SK-N-SH (cell line): ENCODE results near the gene EIF3F. TPM values are rescaled to one million over a fixed set of nuclear protein-coding genes. Genes with fewer than 3 reads are reported as not detected.

ENCODE experiments used
- CTCF ChIA-PET: fragments of 300-600, 350-600 bp; formaldehyde crosslinking; extraction: SDS; loops from one replicate; lab custom pipeline; 2021; lab: Yijun Ruan, JAX
- POLR2A ChIA-PET: fragments of 350-600 bp; sonication (Branson Sonifier 250); formaldehyde crosslinking; extraction: SDS; loops from one replicate; lab custom pipeline; 2020; ENCODE audit warnings: antibody characterized with exemption, inconsistent platforms; lab: Yijun Ruan, JAX
- DNase-seq: peaks from one replicate; pipeline ENCODE4 v3.0.0; 2012
- H2AFZ ChIP-seq: fragments of 200-600 bp; sonication (generic); 2 replicates; pipeline ENCODE4 v1.8.1; 2016; ENCODE audit warnings: antibody characterized with exemption, mild to moderate bottlenecking, low read depth
- H3F3A ChIP-seq: fragments of 200-600 bp; sonication (generic); replicated peaks from 2 replicates; pipeline ENCODE3; 2016; ENCODE audit warnings: antibody characterized with exemption, mild to moderate bottlenecking; ENCODE audit not compliant: insufficient read depth
- H3K27ac ChIP-seq, 2 experiments: fragments of 200-500 bp in 1 of 2; fragments of 200-600 bp in 1 of 2; sonication (Bioruptor generic) in 1 of 2; sonication (generic), shearing (Covaris generic) in 1 of 2; 2 replicates each; pipeline versions ENCODE4 v1.5.1 to v1.6.1; 2014 to 2016; ENCODE audit warnings: low read depth in 2 of 2, inconsistent platforms in 1 of 2, low read length in 1 of 2, mild to moderate bottlenecking in 1 of 2, mixed read lengths in 1 of 2
- H3K27me3 ChIP-seq: fragments of 200-600 bp; sonication (generic), shearing (Covaris generic); 2 replicates; pipeline ENCODE4 v1.6.1; 2016; ENCODE audit warnings: mixed run types; ENCODE audit not compliant: insufficient read depth
- H3K36me3 ChIP-seq, 2 experiments: fragments of 200-500 bp in 1 of 2; fragments of 200-600 bp in 1 of 2; sonication (Bioruptor generic) in 1 of 2; sonication (generic) in 1 of 2; replicated peaks in 1 of 2; 2 replicates each; pipeline versions ENCODE3 to v1.5.1; 2014 to 2016; ENCODE audit warnings: low read length in 1 of 2, mild to moderate bottlenecking in 1 of 2; ENCODE audit not compliant: insufficient read depth in 2 of 2, control insufficient read depth in 1 of 2
- H3K4me1 ChIP-seq, 2 experiments: fragments of 200-500 bp in 1 of 2; fragments of 200-600 bp in 1 of 2; sonication (Bioruptor generic) in 1 of 2; sonication (generic), shearing (Covaris generic) in 1 of 2; 2 replicates each; pipeline versions ENCODE4 v1.5.1 to v1.6.1; 2014 to 2016; ENCODE audit warnings: low read depth in 1 of 2, low read length in 1 of 2, mixed run types in 1 of 2; ENCODE audit not compliant: insufficient read depth in 2 of 2, control insufficient read depth in 1 of 2
- H3K4me2 ChIP-seq: fragments of 200-600 bp; sonication (generic), shearing (Covaris generic); 2 replicates; pipeline ENCODE4 v1.6.1; 2017; ENCODE audit warnings: mixed run types
- H3K4me3 ChIP-seq, 2 experiments: fragments of 200-500 bp in 1 of 2; fragments of 200-600 bp in 1 of 2; sonication (Bioruptor generic) in 1 of 2; sonication (generic), shearing (Covaris generic) in 1 of 2; 2 replicates each; pipeline versions ENCODE4 v1.5.1 to v1.8.1; 2014 to 2016; ENCODE audit warnings: low read depth in 2 of 2, inconsistent platforms in 1 of 2, low read length in 1 of 2, mild to moderate bottlenecking in 1 of 2, mixed read lengths in 1 of 2, moderate library complexity in 1 of 2
- H3K79me2 ChIP-seq: fragments of 200-600 bp; sonication (generic); 2 replicates; pipeline ENCODE4 v1.8.1; 2017; ENCODE audit warnings: mild to moderate bottlenecking; ENCODE audit not compliant: insufficient read depth
- H3K9ac ChIP-seq: fragments of 200-600 bp; sonication (generic); 2 replicates; pipeline ENCODE4 v1.6.1; 2017; ENCODE audit warnings: mixed run types
- H3K9me2 ChIP-seq: fragments of 200-600 bp; sonication (generic); 2 replicates; pipeline ENCODE4 v1.6.1; 2017; ENCODE audit warnings: mixed run types
- H3K9me3 ChIP-seq: fragments of 200-600 bp; sonication (generic); 2 replicates; pipeline ENCODE4 v1.6.1; 2017; ENCODE audit warnings: mixed run types, mild to moderate bottlenecking, moderate library complexity
- H4K20me1 ChIP-seq: fragments of 200-600 bp; sonication (generic); 2 replicates; pipeline ENCODE4 v1.6.1; 2017; ENCODE audit warnings: mild to moderate bottlenecking, mixed run types; ENCODE audit not compliant: insufficient read depth
- CTCF ChIP-seq: fragments of 200-600 bp; sonication (generic); IDR thresholded peaks from 2 replicates; pipeline ENCODE4 v1.6.1; 2017; ENCODE audit warnings: antibody characterized with exemption, mild to moderate bottlenecking, moderate library complexity
- ELF1 ChIP-seq: IDR thresholded peaks from 2 replicates; pipeline ENCODE4 v1.4.0; 2012
- EP300 ChIP-seq, 2 experiments: IDR thresholded peaks; 2 replicates each; pipeline versions ENCODE4 v1.4.0 to v1.6.1; 2012; ENCODE audit warnings: borderline replicate concordance in 1 of 2, low read depth in 1 of 2, low read length in 1 of 2
- EZH2phosphoT487 ChIP-seq: fragments of 200-600 bp; sonication (generic); IDR thresholded peaks from 2 replicates; pipeline ENCODE4 v1.6.1; 2017; ENCODE audit warnings: low read depth, mixed run types, mild to moderate bottlenecking, antibody characterized with exemption, moderate library complexity, borderline replicate concordance
- FOXJ3 ChIP-seq: sonication (generic); formaldehyde crosslinking; IDR thresholded peaks from 2 replicates; pipeline ENCODE4 v1.5.1; 2020; ENCODE audit warnings: mild to moderate bottlenecking, missing genetic modification reagents
- FOXM1 ChIP-seq: IDR thresholded peaks from 2 replicates; pipeline ENCODE4 v1.4.0; 2012; ENCODE audit warnings: low read depth, mild to moderate bottlenecking
- GABPA ChIP-seq: IDR thresholded peaks from 2 replicates; pipeline ENCODE4 v1.4.0; 2012; ENCODE audit warnings: low read depth, mild to moderate bottlenecking
- GATA2 ChIP-seq: sonication (generic); formaldehyde crosslinking; IDR thresholded peaks from 2 replicates; pipeline ENCODE4 v1.5.0; 2020; ENCODE audit warnings: mild to moderate bottlenecking, missing genetic modification reagents
- MXI1 ChIP-seq: IDR thresholded peaks from 2 replicates; pipeline ENCODE4 v1.6.1; 2012; ENCODE audit warnings: mild to moderate bottlenecking, low read depth, low read length, improper control_type of control experiment
- POLR2AphosphoS5 ChIP-seq: IDR thresholded peaks from 2 replicates; pipeline ENCODE4 v1.6.1; 2012; ENCODE audit warnings: low read depth, low read length
- RAD21 ChIP-seq: IDR thresholded peaks from 2 replicates; pipeline ENCODE4 v1.6.1; 2012; ENCODE audit warnings: mild to moderate bottlenecking, low read length
- RCOR1 ChIP-seq: fragments of 150-350 bp; IDR thresholded peaks from 2 replicates; pipeline ENCODE4 v1.6.1; 2017; ENCODE audit warnings: antibody characterized with exemption, low read length
- RXRA ChIP-seq: IDR thresholded peaks from 2 replicates; pipeline ENCODE4 v1.4.0; 2012; ENCODE audit warnings: low read depth, mild to moderate bottlenecking, borderline replicate concordance
- SIN3A ChIP-seq: IDR thresholded peaks from 2 replicates; pipeline ENCODE4 v1.6.1; 2012; ENCODE audit warnings: low read depth, mild to moderate bottlenecking, low read length, moderate library complexity, borderline replicate concordance
- TAF1 ChIP-seq: IDR thresholded peaks from 2 replicates; pipeline ENCODE4 v1.6.1; 2012; ENCODE audit warnings: low read depth, mild to moderate bottlenecking, low read length, moderate library complexity, borderline replicate concordance
- USF1 ChIP-seq: IDR thresholded peaks from 2 replicates; pipeline ENCODE4 v1.4.0; 2012; ENCODE audit warnings: low read depth, borderline replicate concordance
- YY1 ChIP-seq: IDR thresholded peaks from 2 replicates; pipeline ENCODE4 v1.4.0; 2012; ENCODE audit warnings: low read depth, mild to moderate bottlenecking
- WGBS: methylation state at CpG from one replicate; pipeline ENCODE4 v1.1.6; 2017; ENCODE audit warnings: low lambda C conversion rate; 5-methylcytosine and 5-hydroxymethylcytosine counted together
- polyA plus RNA-seq, 3 experiments: library from polyadenylated mRNA; depleted of rRNA; stranded (reverse); fragments of >200 nt; gene quantifications; 2 replicates each; pipeline ENCODE4 v1.2.3, GENCODE V29; 2012
- TF ChIP-seq, protein P1 (sequence below): IDR thresholded peaks from 2 replicates; pipeline ENCODE4 v1.4.0; 2012; ENCODE audit warnings: low read depth, borderline replicate concordance

Gene EIF3F
- polyA plus RNA-seq, 1 of the 3 experiments (the other 2 are of a cell fraction), result 341 TPM

DNA sequence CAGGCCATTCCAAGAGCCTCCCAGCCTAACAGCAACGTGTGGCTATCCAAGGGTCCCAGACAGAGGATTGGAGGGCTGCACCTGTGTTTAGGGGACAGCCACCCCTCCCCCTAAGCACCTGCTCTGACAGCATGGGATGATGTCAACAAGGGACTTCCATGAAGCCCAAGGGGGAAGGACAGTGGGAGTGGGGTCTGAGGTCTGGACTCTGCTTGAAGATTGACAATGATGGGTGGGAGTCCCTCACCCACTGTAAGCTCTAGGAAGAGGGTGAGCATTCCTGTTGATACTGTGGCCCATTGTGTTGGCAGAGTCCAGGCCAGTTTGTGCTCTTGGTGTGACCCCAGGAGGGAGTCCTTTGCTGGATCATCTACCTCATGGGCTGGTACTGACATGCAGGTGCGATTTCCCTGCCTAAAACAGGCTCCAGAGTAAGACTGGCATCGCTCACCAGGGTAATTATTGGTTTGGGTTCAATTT is 47.0 kb downstream of the EIF3F start:
- H3K4me1 ChIP-seq, result peaks cover 0 to 48% of the 10 kb centered on the region in 2 experiments; a peak in 1 of 4 replicates
- no peak for DNase-seq
- no peaks in the 10 kb centered on the region for H3K9me2 ChIP-seq
- WGBS, result 71% methylated on average over 2 of the region's 3 CpGs
- H3K79me2 ChIP-seq, result no peaks in the 10 kb centered on the region
- no peak overlapping the region for H2AFZ ChIP-seq
- H3K4me3 ChIP-seq, result no peak overlapping the region
- no peaks in the 10 kb centered on the region for H3F3A ChIP-seq
- H4K20me1 ChIP-seq, result no peaks in the 10 kb centered on the region
- H3K27me3 ChIP-seq, result no peaks in the 10 kb centered on the region
- H3K9me3 ChIP-seq, result no peaks in the 10 kb centered on the region
- H3K9ac ChIP-seq, result no peak overlapping the region
- TF ChIP-seq, protein P1, sequence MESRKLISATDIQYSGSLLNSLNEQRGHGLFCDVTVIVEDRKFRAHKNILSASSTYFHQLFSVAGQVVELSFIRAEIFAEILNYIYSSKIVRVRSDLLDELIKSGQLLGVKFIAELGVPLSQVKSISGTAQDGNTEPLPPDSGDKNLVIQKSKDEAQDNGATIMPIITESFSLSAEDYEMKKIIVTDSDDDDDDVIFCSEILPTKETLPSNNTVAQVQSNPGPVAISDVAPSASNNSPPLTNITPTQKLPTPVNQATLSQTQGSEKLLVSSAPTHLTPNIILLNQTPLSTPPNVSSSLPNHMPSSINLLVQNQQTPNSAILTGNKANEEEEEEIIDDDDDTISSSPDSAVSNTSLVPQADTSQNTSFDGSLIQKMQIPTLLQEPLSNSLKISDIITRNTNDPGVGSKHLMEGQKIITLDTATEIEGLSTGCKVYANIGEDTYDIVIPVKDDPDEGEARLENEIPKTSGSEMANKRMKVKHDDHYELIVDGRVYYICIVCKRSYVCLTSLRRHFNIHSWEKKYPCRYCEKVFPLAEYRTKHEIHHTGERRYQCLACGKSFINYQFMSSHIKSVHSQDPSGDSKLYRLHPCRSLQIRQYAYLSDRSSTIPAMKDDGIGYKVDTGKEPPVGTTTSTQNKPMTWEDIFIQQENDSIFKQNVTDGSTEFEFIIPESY, result no peak
- TF ChIP-seq SIN3A (no peak), GATA2 (no peak), YY1 (no peak), USF1 (no peak), EP300 (IDR thresholded peaks at IDR 0.05; ENCODE audit: borderline replicate concordance in 1 of 2, low read depth in 1 of 2, low read length in 1 of 2) (no peak), POLR2AphosphoS5 (no peak), GABPA (no peak), FOXM1 (no peak), TAF1 (no peak), MXI1 (no peak), RAD21 (no peak), ELF1 (no peak), EZH2phosphoT487 (no peak)
- TF ChIP-seq, all 33 proteins: peak for 0
- CTCF ChIA-PET, result interaction anchor here (1.2 to 11.3 kb wide), 17 partner anchors 10 to 335 kb away, joined by 3 to 620 read pairs (median 18); partner anchors contain the start of gene TUB
- Histone ChIP-seq H3K4me2 (no peak overlapping the region), H3K27ac (peak overlapping the region in 1 of 2 experiments; percentile 28; a peak in 1 of 4 replicates), H3K36me3 (no peaks in the 10 kb centered on the region)
- POLR2A ChIA-PET, result interaction anchor here (1.3 to 2.8 kb wide), 5 partner anchors 34 to 65 kb away, joined by 3 to 27 read pairs (median 6); no protein-coding TSS in a partner anchor

- no peaks in the 10 kb centered on the region for H3K27me3 ChIP-seq
- H3K4me3 ChIP-seq, result no peak overlapping the region
- no peak overlapping the region for H2AFZ ChIP-seq
- WGBS, result 73% methylated on average over 5 of the region's 5 CpGs
- no peaks in the 10 kb centered on the region for H3K36me3 ChIP-seq
- no peaks in the 10 kb centered on the region for H3K79me2 ChIP-seq
- POLR2A ChIA-PET, result interaction anchor here (2.0 to 2.8 kb wide), 2 partner anchors 33 to 51 kb away, joined by 13 to 27 read pairs; no protein-coding TSS in a partner anchor
- H3K4me1 ChIP-seq, result peaks cover 0 to 48% of the 10 kb centered on the region in 2 experiments; a peak in 1 of 4 replicates
- DNase-seq, result no peak
- H3F3A ChIP-seq, result no peaks in the 10 kb centered on the region
- CTCF ChIA-PET, result interaction anchor here (1.3 to 11.3 kb wide), 13 partner anchors 10 to 87 kb away, joined by 3 to 620 read pairs (median 22); partner anchors contain the start of gene TUB
- H3K9ac ChIP-seq, result no peak overlapping the region
- no peaks in the 10 kb centered on the region for H3K9me2 ChIP-seq
- TF ChIP-seq RXRA (no peak), EZH2phosphoT487 (no peak), CTCF (no peak), USF1 (no peak), RCOR1 (no peak), FOXJ3 (no peak)
- H3K9me3 ChIP-seq, result no peaks in the 10 kb centered on the region
- peak overlapping the region in 1 of 2 experiments; percentile 28; a peak in 1 of 4 replicates for H3K27ac ChIP-seq
- H3K4me2 ChIP-seq, result no peak overlapping the region
- no peaks in the 10 kb centered on the region for H4K20me1 ChIP-seq
Observed at GRCh38 chr11:8034604-8035190, 47.6 kb downstream of the EIF3F start.
